GM23248 (cell line): ENCODE measurements around the gene TTC39B. TPM values are rescaled to one million over a fixed set of nuclear protein-coding genes. Genes with fewer than 3 reads are reported as not detected.

ENCODE experiments used
- DNase-seq: peaks from one replicate; pipeline ENCODE4 v3.0.0-alpha.2; 2015
- H2AFZ ChIP-seq: fragments of 200-600 bp; sonication (generic); 2 replicates; pipeline ENCODE4 v1.6.1; 2016; ENCODE audit warnings: antibody characterized with exemption
- H3F3A ChIP-seq: fragments of 200-600 bp; sonication (generic); 2 replicates; pipeline ENCODE4 v1.6.1; 2016; ENCODE audit warnings: mild to moderate bottlenecking, antibody characterized with exemption, mixed run types; ENCODE audit not compliant: insufficient read depth
- H3K27ac ChIP-seq: fragments of 200-600 bp; sonication (generic); 2 replicates; pipeline ENCODE4 v1.5.1; 2016; ENCODE audit warnings: mild to moderate bottlenecking
- H3K27me3 ChIP-seq: fragments of 200-600 bp; sonication (generic); replicated peaks from 2 replicates; pipeline ENCODE4 v1.6.1; 2016; ENCODE audit warnings: mild to moderate bottlenecking; ENCODE audit not compliant: insufficient read depth
- H3K36me3 ChIP-seq: fragments of 200-600 bp; sonication (generic); 2 replicates; pipeline ENCODE4 v1.6.1; 2016; ENCODE audit warnings: low read depth, mild to moderate bottlenecking
- H3K4me1 ChIP-seq: fragments of 200-600 bp; sonication (generic); 2 replicates; pipeline ENCODE4 v1.6.1; 2016; ENCODE audit warnings: mild to moderate bottlenecking; ENCODE audit not compliant: insufficient read depth
- H3K4me2 ChIP-seq: fragments of 200-600 bp; sonication (generic); one replicate; pipeline ENCODE4 v1.6.1; 2016; ENCODE audit warnings: mild to moderate bottlenecking; ENCODE audit not compliant: unreplicated experiment
- H3K4me3 ChIP-seq: fragments of 200-600 bp; sonication (generic); 2 replicates; pipeline ENCODE4 v1.5.1; 2016; ENCODE audit warnings: mild to moderate bottlenecking
- H3K79me2 ChIP-seq: fragments of 200-600 bp; sonication (generic); 2 replicates; pipeline ENCODE4 v1.6.1; 2016; ENCODE audit warnings: mild to moderate bottlenecking; ENCODE audit not compliant: insufficient read depth
- H3K9ac ChIP-seq: fragments of 200-600 bp; sonication (generic); 2 replicates; pipeline ENCODE4 v1.6.1; 2016; ENCODE audit warnings: mild to moderate bottlenecking
- H3K9me2 ChIP-seq: fragments of 200-600 bp; sonication (generic); 2 replicates; pipeline ENCODE4 v1.6.1; 2016; ENCODE audit warnings: mixed run types, mild to moderate bottlenecking, moderate library complexity; ENCODE audit not compliant: insufficient read depth
- H3K9me3 ChIP-seq: fragments of 200-600 bp; sonication (generic); one replicate; pipeline ENCODE4 v1.6.1; 2017; ENCODE audit warnings: low read depth
- H4K20me1 ChIP-seq: fragments of 200-600 bp; sonication (generic); 2 replicates; pipeline ENCODE4 v1.6.0; 2016; ENCODE audit not compliant: insufficient read depth
- EZH2 ChIP-seq: fragments of 200-600 bp; sonication (generic); IDR thresholded peaks from 2 replicates; pipeline ENCODE4 v1.6.1; 2018; ENCODE audit warnings: antibody characterized with exemption, mild to moderate bottlenecking; ENCODE audit not compliant: insufficient read depth, poor library complexity, severe bottlenecking
- EZH2phosphoT487 ChIP-seq: fragments of 200-600 bp; sonication (generic); IDR thresholded peaks from 2 replicates; pipeline ENCODE4 v1.6.1; 2018; ENCODE audit warnings: antibody characterized with exemption, moderate library complexity, mild to moderate bottlenecking, low read depth; ENCODE audit not compliant: insufficient read depth
- WGBS, 2 experiments: methylation state at CpG; one replicate each; pipeline ENCODE4 v1.1.6; 2015 to 2017; ENCODE audit warnings: low lambda C conversion rate in 2 of 2, low coverage in 1 of 2; ENCODE audit errors: missing lambda C conversion rate in 2 of 2; 5-methylcytosine and 5-hydroxymethylcytosine counted together
- in situ Hi-C: fragments of 300-500 bp; cut with MboI; formaldehyde crosslinking; loops from 2 replicates; pipeline ENCODE4 v1.15.0; 2020
- polyA plus RNA-seq: library from polyadenylated mRNA; unstranded; fragments of >200 nt; fragmentation: Nextera tagmentation; extraction: Ambion mirVana; gene quantifications from 2 replicates; pipeline ENCODE4 v1.2.1, GENCODE V29; 2016
- total RNA-seq: library from RNA; depleted of rRNA; stranded (reverse); fragments of >200 nt; shearing (Covaris generic); gene quantifications from 2 replicates; pipeline ENCODE4 v1.2.3, GENCODE V29; 2014

Gene TTC39B
- total and polyA plus RNA-seq, 2 experiments from 2014 or later = 6.3 to 10.9 TPM

DNA sequence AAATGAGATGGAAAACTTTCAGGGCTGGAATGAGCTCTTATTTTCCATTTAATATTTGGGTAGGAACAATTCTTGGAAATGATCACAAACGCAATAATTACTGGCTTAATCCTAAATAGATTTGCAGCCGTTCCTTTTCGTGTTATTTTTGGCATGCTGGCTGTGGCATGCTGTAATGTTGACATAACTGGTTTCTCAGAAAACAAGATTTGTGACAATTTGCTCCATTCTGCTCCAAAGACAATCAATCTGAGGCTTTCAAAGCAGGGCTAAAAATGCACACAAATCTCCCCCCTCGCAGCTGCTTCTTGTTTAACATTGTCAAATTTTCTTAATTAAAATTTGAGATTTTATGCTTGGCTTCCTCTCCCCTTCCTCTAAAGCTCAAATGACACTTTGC is 151.2 kb downstream of the TTC39B start:
- Histone ChIP-seq H4K20me1 (no peaks in the 10 kb centered on the region), H3K4me3 (no peak overlapping the region), H3K9ac (no peak overlapping the region), H2AFZ (no peak overlapping the region), H3K4me1 (peaks cover 4% of the 10 kb centered on the region; the same call in 1 of the 2 replicates), H3K79me2 (no peaks in the 10 kb centered on the region), H3K4me2 (no peak overlapping the region), H3K27ac (no peak overlapping the region), H3K9me3 (no peaks in the 10 kb centered on the region), H3K27me3 (no peaks in the 10 kb centered on the region), H3K36me3 (no peaks in the 10 kb centered on the region), H3K9me2 (no peaks in the 10 kb centered on the region), H3F3A (peaks cover 4% of the 10 kb centered on the region; the same call in 1 of the 2 replicates)
- TF ChIP-seq EZH2 (no peak), EZH2phosphoT487 (no peak)
- in situ Hi-C loops = no loop called here
- peak; percentile 22 for DNase-seq
- 10% methylated on average over 4 of the region's 4 CpGs for WGBS, 2 experiments

DNA sequence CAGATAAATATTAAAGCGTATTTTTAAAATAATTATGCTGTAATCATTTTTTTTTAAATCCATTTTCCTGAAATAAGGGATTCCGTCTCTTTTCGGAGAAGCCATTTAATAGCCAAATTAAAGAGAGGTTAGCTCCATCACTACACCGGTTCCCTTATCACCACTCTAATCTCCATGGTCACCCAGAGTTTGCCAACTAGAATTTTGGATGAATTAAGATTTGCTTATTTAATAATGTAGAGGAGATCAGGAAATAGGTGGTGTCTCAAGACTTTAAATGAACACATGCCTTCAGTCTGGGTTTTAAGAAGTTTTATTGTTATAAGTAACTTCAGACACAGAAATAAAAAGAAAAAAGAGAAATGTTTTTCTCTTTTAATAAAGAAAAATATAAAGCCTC is 151.7 kb downstream of the TTC39B start:
- no peaks in the 10 kb centered on the region for H3K36me3 ChIP-seq
- H3F3A ChIP-seq = peaks cover 4% of the 10 kb centered on the region; the same call in 1 of the 2 replicates
- no peak for TF ChIP-seq EZH2phosphoT487
- no peak for TF ChIP-seq EZH2
- H3K9me2 ChIP-seq = no peaks in the 10 kb centered on the region
- H3K9ac ChIP-seq = no peak overlapping the region
- H3K27ac ChIP-seq = no peak overlapping the region
- H2AFZ ChIP-seq = no peak overlapping the region
- no peaks in the 10 kb centered on the region for H3K27me3 ChIP-seq
- H3K4me2 ChIP-seq = no peak overlapping the region
- in situ Hi-C loops = no loop called here
- DNase-seq = no peak
- no peaks in the 10 kb centered on the region for H4K20me1 ChIP-seq
- peaks cover 4% of the 10 kb centered on the region; the same call in 1 of the 2 replicates for H3K4me1 ChIP-seq
- no peaks in the 10 kb centered on the region for H3K79me2 ChIP-seq
- no peak overlapping the region for H3K4me3 ChIP-seq
- no peaks in the 10 kb centered on the region for H3K9me3 ChIP-seq
- WGBS, 2 experiments = 6 to 8% methylated on average over 4 of the region's 4 CpGs

DNA sequence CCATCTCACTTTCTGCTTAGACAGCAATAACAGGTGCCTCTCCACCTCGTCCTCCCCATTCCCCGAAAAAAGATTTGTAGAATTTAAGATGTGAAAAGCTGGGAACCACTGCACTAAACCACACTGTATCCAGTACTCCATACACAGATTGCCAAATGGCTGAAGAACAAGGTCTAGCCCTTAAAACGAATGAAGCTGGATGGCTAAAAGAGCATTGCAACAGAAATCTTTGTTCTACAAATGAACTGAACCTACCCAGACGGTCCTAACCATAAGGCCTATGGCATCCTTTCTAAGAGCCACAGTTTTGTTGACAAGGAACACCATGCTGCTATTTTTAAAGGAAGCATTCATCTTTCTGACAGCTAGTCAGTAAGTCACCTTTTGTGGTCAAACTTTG is 152.3 kb downstream of the TTC39B start:
- Histone ChIP-seq H3K4me2 (no peak overlapping the region), H3K27me3 (no peaks in the 10 kb centered on the region), H3K9me3 (no peaks in the 10 kb centered on the region), H3K9ac (no peak overlapping the region), H2AFZ (no peak overlapping the region), H3K4me3 (no peak overlapping the region), H3K4me1 (peaks cover 4% of the 10 kb centered on the region; the same call in 1 of the 2 replicates), H3K79me2 (no peaks in the 10 kb centered on the region), H3F3A (peaks cover 4% of the 10 kb centered on the region; the same call in 1 of the 2 replicates), H3K9me2 (no peaks in the 10 kb centered on the region), H3K36me3 (no peaks in the 10 kb centered on the region), H4K20me1 (no peaks in the 10 kb centered on the region), H3K27ac (no peak overlapping the region)
- no peak for TF ChIP-seq EZH2phosphoT487
- TF ChIP-seq EZH2 = no peak
- in situ Hi-C loops = no loop called here
- no peak for DNase-seq
- 7 to 14% methylated on average over 4 of the region's 4 CpGs for WGBS, 2 experiments

DNA sequence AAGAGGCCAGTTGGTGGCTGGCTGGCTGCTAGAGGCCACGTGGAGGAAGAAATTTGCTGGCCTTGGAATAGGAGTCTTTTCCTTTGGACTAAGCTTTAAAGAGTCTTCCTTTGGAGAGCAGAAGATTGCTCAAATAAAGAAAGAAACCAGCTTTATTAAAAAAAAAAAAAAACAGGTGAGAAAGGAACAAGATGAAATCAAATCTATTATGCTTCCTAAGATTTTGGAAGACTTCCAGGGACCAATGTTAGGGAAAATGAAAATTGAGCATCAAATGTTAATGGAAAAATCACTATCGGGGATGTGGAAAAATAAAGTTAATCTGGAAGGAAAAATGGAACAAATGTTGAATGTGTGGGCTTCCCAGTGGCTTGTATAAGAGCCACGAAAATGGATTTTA is 153.1 kb downstream of the TTC39B start:
- Histone ChIP-seq H3K9ac (no peak overlapping the region), H4K20me1 (no peaks in the 10 kb centered on the region), H3K4me3 (no peak overlapping the region), H3K79me2 (no peaks in the 10 kb centered on the region), H3K9me2 (no peaks in the 10 kb centered on the region), H2AFZ (no peak overlapping the region), H3K27ac (no peak overlapping the region), H3K36me3 (no peaks in the 10 kb centered on the region), H3F3A (peaks cover 4% of the 10 kb centered on the region; the same call in 1 of the 2 replicates), H3K9me3 (no peaks in the 10 kb centered on the region), H3K4me1 (peaks cover 4% of the 10 kb centered on the region; the same call in 1 of the 2 replicates), H3K27me3 (no peaks in the 10 kb centered on the region), H3K4me2 (no peak overlapping the region)
- WGBS, 2 experiments = 12 to 16% methylated on average over 3 of the region's 3 CpGs
- no peak for DNase-seq
- TF ChIP-seq EZH2 = no peak
- no peak for TF ChIP-seq EZH2phosphoT487
- in situ Hi-C loops = no loop called here
